Right cardiac atrium (tissue), 5 donors: Measurements from ENCODE around the gene ARIH2. TPM values are rescaled to one million over a fixed set of nuclear protein-coding genes. Genes with fewer than 3 reads are reported as not detected.

Experiments used
- ATAC-seq, 2 donors: fragments of 200-7000 bp; cut with Tn5 transposase; one replicate each; pipeline versions ENCODE4 v1.8.0 to v1.9.1; 2020; ENCODE audit warnings: moderate library complexity in 2 of 2, mild to moderate bottlenecking in 1 of 2
- DNase-seq, 3 donors: peaks; one replicate each; pipeline ENCODE4 v3.0.0-alpha.2; 2020
- H3K27ac ChIP-seq: one replicate; pipeline ENCODE4 v1.5.1; 2013; ENCODE audit warnings: mild to moderate bottlenecking, low read length, control low read depth, moderate library complexity
- H3K27me3 ChIP-seq: one replicate; pipeline ENCODE4 v1.6.1; 2013; ENCODE audit not compliant: control insufficient read depth, insufficient read depth
- H3K4me1 ChIP-seq: one replicate; pipeline ENCODE4 v1.6.1; 2013; ENCODE audit warnings: low read length; ENCODE audit not compliant: control insufficient read depth, insufficient read depth
- H3K4me3 ChIP-seq: one replicate; pipeline ENCODE4 v1.5.1; 2013; ENCODE audit warnings: low read length, control low read depth
- H3K9me3 ChIP-seq: one replicate; pipeline ENCODE4 v1.6.1; 2013; ENCODE audit warnings: low read length; ENCODE audit not compliant: control insufficient read depth
- WGBS: extraction: QIAGEN DNeasy Blood & Tissue Kit; methylation state at CpG from one replicate; pipeline ENCODE4 v1.1.7; 2013; 5-methylcytosine and 5-hydroxymethylcytosine counted together
- intact Hi-C, 4 donors: fragments of 100-400 bp; cut with DNase I; formaldehyde crosslinking; loops; one replicate each; pipeline versions ENCODE4 v1.11.0 to v1.14.0; 2022 to 2023
- polyA plus RNA-seq: library from polyadenylated mRNA; stranded (reverse); fragments of 200-250 nt; gene quantifications from one replicate; pipeline ENCODE4 v1.2.3, GENCODE V29; 2013
- total RNA-seq, 4 donors: library from RNA; stranded (reverse); fragmentation: NEBNext Ultra II Directional; extraction: Animal tissue kit (Norgen Biotek cat#: 25700); gene quantifications; one replicate each; pipeline ENCODE4 v1.2.1, GENCODE V29; 2021
- donor health status: healthy with polysubstance abuse.
- donor health status: DM: no; HTN: yes; CAD: no.
- donor health status: DM: no; HTN: no; CAD: no.
- donor health status: DM: no; HTN: yes; CAD: no; lungs with severe emphysema.
- donor health status: DM: yes; HTN: yes; CAD: no.

Gene ARIH2
- total and polyA plus RNA-seq, 5 donors = 62.2 to 122 (median 96.5) TPM

DNA sequence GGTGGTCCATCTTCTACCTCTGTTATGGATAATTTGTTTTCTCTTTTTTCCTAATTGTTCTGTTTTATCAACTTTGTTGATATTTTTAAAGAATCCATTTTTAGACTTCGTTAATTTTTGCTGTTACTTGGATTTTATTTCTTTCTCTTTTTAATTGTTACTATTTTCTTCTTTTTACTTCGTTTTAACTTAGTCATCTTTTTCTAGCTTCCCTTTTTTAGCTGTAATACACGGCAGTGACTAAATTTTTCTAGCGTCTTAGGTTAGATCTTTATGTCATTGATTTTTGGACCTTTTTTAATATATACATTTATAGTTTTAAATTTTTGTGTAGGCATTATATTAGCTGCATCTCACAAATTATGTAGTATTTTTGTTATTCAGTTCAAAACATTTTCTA is 33.1 kb downstream of the ARIH2 start:
- WGBS = 88% methylated on average over 4 of the region's 4 CpGs
- ATAC-seq = no peak

DNA sequence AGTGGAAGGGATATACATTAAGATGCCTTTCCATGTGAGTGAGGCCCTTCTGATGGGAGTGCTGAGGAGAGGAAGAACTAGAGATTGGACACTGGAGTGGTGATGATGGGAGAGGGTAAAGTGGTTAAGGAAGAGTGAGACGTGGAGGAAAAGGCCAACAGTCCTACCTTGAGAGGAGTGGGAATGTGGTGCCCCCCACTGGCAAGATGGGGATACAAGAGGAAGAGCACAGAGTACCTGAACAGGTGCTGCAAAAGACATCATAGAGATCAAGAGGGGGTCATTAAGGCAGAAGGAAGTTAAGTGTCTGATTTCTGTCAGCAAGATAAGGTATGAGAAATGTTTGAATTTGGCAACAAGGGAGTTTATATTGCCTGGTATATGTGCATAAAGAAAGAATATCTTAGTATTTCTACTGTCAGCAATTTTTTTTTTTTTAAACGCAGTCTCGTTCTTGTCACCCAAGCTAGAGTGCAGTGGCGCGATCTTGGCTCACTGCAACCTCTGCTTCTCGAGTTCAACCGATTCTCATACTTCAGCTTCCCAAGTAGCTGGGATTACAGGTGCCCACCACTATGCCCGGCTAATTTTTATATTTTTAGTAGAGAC is 34.0 kb downstream of the ARIH2 start:
- DNase-seq (no peak), ATAC-seq (peak; percentile 57 to 60)
- Histone ChIP-seq H3K27me3 (no peaks in the 10 kb centered on the region), H3K9me3 (no peaks in the 10 kb centered on the region), H3K4me3 (no peak overlapping the region), H3K4me1 (no peaks in the 10 kb centered on the region), H3K27ac (no peak overlapping the region)
- 80% methylated on average over 8 of the region's 8 CpGs for WGBS
- intact Hi-C loops = no loop called here

More for the DNA sequence above, 33.1 kb downstream of the ARIH2 start:
- DNase-seq = no peak
- Histone ChIP-seq H3K9me3 (no peaks in the 10 kb centered on the region), H3K27ac (no peak overlapping the region), H3K27me3 (no peaks in the 10 kb centered on the region), H3K4me1 (no peaks in the 10 kb centered on the region), H3K4me3 (no peak overlapping the region)
- intact Hi-C loops = no loop called here

DNA sequence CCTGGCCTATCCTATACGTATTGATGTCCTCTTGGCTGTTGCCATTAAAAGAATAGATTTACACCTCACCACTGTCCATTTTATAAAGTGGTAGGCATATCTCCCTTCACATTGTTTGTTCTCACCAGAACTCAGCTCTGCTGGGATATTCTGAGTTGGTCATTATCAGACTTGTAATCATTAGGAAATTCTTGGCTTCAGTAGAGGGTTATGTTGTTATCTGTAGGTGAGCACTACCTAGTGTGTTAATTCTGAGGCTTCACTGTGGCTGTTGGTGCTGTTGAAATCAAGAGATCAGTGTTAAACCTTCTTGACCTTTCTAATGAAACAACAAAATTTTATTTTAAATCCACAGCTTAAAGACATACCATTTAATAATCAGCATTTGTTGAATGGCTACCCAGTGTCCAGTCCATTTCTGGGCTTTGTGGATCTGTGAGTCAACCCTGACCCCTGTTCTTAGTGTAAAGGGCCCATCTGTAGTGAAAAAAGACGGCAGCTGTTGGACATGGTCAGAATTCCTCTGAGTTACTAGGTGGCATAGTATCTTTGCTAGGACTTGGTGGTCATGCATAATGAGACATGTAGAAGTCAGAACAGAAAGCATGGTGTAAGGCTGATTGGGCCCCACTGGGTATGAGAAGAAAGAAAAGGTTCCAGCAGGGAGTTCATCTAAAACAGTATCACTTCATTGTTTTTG is 38.5 kb downstream of the ARIH2 start:
- Histone ChIP-seq H3K27ac (no peak overlapping the region), H3K9me3 (no peaks in the 10 kb centered on the region), H3K27me3 (no peaks in the 10 kb centered on the region), H3K4me3 (no peak overlapping the region), H3K4me1 (no peaks in the 10 kb centered on the region)
- no peak for DNase-seq
- intact Hi-C loops = no loop called here
- 90% methylated on average over 2 of the region's 2 CpGs for WGBS
- no peak for ATAC-seq

DNA sequence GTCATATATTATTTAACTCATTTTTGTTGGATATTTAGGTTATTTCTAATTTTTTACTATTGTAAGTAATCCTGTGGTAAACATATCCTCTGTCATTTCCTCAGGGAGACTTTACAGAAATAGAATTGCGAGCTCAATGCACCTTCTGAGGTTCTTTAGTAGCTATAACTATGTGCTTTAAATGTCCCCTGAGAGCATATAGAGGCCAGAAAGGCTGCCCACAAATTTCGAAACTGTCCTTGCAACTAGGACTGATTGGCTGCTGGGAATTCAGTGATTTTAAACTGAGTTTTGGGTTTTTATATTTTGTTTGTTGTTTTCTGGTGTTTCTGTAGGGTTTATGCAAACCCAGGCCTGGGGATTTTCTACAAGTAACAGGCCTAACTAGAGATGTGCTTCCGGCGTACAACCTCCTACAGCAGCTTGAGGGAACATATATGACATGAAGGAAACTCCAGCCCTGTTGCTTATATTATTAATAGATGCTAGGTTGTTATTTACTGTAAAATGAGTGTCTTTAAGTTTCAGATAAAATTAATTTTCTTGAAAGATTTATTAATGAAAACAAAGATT is 42.3 kb downstream of the ARIH2 start:
- DNase-seq (no peak), ATAC-seq (no peak)
- 73% methylated on average over 4 of the region's 4 CpGs for WGBS
- Histone ChIP-seq H3K4me1 (no peaks in the 10 kb centered on the region), H3K27ac (no peak overlapping the region), H3K4me3 (no peak overlapping the region), H3K9me3 (no peaks in the 10 kb centered on the region), H3K27me3 (no peaks in the 10 kb centered on the region)
- intact Hi-C loops = loop anchor here in 1 of 4 donors (10.0 kb wide), 1 partner anchor 86 kb away; no protein-coding TSS in a partner anchor

DNA sequence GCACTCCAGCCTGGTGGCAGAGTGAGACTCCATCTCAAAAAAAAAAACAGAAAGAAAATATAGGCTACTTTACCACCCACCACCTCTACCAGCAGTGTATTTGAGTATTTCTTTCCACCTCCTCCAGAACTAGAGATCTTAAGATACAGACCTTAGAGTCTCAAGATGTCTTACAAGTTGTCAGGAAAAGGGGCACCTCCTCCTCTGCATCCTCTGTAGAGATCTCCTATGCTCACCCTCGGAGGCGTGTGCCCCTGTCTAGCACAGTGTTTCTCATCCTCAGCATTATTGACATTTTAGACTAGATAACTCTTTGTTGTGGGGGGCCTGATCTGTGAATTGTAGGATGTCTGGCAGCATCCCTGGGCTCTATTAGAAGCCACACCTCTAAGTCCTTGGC is 43.7 kb downstream of the ARIH2 start:
- Histone ChIP-seq H3K4me1 (no peaks in the 10 kb centered on the region), H3K27ac (no peak overlapping the region), H3K4me3 (no peak overlapping the region), H3K9me3 (no peaks in the 10 kb centered on the region), H3K27me3 (no peaks in the 10 kb centered on the region)
- WGBS = 85% methylated on average over 2 of the region's 2 CpGs
- DNase-seq (no peak), ATAC-seq (no peak)
- intact Hi-C loops = loop anchor here in 1 of 4 donors (10.0 kb wide), 1 partner anchor 88 kb away; no protein-coding TSS in a partner anchor

DNA sequence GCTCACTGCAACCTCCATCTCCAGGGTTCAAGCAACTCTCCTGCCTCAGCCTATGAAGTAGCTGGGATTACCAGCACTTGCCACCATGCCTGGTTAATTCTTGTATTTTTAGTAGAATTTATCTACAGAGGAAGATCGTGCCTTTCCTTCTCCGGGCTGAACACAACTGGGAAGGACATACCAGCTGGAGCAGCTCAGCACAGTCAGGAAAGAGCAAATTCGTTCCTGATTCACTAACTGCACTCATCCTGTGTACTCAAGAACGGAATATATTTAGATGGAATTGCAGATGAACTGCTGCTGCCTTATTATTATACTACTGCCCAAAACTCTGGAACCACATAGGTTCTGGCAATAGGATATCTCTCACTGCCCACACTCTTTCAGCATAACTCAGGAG is 44.3 kb downstream of the ARIH2 start:
- 72% methylated on average over 4 of the region's 4 CpGs for WGBS
- no peak overlapping the region for H3K4me3 ChIP-seq

DNA sequence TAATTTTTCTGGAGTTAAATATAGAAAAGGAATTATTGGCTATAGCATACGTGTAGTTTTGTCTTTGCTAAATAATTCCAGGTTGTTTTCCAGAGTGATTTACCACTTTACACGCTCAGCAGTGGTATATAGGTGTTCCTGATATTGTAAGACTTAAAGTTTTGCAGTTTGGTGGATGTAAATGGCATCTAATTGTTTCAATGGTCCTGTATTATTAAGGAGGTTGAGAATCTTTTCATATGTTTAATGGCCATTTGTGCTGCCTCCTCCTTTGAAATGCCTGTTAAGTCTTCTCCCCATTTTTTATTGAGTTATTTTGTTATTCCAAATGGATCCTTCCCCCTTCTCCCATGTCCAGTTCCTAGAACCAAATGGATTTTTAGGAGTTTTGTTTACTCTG is 44.9 kb downstream of the ARIH2 start:
- DNase-seq = no peak
- Histone ChIP-seq H3K4me1 (no peaks in the 10 kb centered on the region), H3K9me3 (no peaks in the 10 kb centered on the region), H3K27ac (no peak overlapping the region), H3K27me3 (no peaks in the 10 kb centered on the region), H3K4me3 (no peak overlapping the region)
- intact Hi-C loops = loop anchor here in 1 of 4 donors (10.0 kb wide), 1 partner anchor 89 kb away; no protein-coding TSS in a partner anchor
- 76% methylated on average over 2 of the region's 2 CpGs for WGBS
- no peak for ATAC-seq

More for the DNA sequence above, 44.3 kb downstream of the ARIH2 start:
- Histone ChIP-seq H3K27me3 (no peaks in the 10 kb centered on the region), H3K4me1 (no peaks in the 10 kb centered on the region), H3K27ac (no peak overlapping the region), H3K9me3 (no peaks in the 10 kb centered on the region)
- DNase-seq (no peak), ATAC-seq (no peak)
- intact Hi-C loops = loop anchor here in 1 of 4 donors (10.0 kb wide), 1 partner anchor 88 kb away; no protein-coding TSS in a partner anchor

DNA sequence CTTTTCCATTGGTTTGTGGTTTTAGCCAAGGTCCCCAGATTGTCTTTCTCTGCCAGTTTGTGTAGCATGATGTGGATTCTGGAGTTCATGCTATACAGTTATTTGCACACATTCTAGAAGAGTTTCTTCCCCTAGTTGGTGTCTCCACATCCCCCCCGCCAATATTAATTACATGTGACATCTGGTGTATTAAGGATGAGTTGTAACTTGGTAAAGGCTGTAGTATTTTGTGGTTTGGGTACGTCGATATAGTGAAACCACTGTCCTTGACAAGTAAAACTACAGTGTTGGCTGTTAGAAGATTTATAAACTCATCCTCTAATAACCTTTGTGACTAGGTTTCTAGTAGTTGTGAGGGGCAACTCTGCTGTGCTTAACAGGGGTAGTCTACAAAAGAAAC is 47.7 kb downstream of the ARIH2 start:
- no peak for ATAC-seq
- intact Hi-C loops = loop anchor here in 1 of 4 donors (10.0 kb wide), 1 partner anchor 92 kb away; no protein-coding TSS in a partner anchor
- no peaks in the 10 kb centered on the region for H3K27me3 ChIP-seq
- H3K9me3 ChIP-seq = no peaks in the 10 kb centered on the region
- no peaks in the 10 kb centered on the region for H3K4me1 ChIP-seq
- no peak overlapping the region for H3K27ac ChIP-seq
- H3K4me3 ChIP-seq = no peak overlapping the region
- no peak for DNase-seq
- 92% methylated on average over 3 of the region's 3 CpGs for WGBS

DNA sequence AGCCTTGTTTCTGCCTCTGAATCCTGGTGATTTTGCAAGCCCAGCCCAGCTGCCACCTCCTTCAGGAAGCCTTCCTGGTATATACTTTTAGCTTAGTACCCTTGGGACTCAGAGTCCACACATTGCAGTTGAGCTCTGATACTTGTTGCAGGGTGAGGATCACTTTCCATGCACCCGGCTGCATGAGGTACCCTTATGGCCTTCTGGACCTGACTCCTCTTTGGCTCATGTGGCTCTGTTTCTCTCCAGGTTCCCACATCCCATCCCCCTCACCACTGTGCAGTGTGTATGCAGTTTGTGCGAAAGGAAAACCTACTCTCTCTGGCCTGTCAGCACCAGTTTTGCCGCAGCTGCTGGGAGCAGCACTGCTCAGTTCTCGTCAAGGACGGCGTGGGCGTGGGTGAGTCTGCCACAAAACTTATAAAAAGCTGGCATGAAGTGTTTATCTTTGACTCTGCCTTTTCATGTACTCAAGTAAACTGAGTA is 48.3 kb downstream of the ARIH2 start:
- H3K4me3 ChIP-seq = no peak overlapping the region
- H3K27me3 ChIP-seq = no peaks in the 10 kb centered on the region
- intact Hi-C loops = loop anchor here in 1 of 4 donors (10.0 kb wide), 1 partner anchor 92 kb away; no protein-coding TSS in a partner anchor
- H3K4me1 ChIP-seq = no peaks in the 10 kb centered on the region
- WGBS = 75% methylated on average over 7 of the region's 7 CpGs
- DNase-seq (no peak), ATAC-seq (peak; percentile 44 to 45)
- H3K9me3 ChIP-seq = no peaks in the 10 kb centered on the region
- no peak overlapping the region for H3K27ac ChIP-seq

DNA sequence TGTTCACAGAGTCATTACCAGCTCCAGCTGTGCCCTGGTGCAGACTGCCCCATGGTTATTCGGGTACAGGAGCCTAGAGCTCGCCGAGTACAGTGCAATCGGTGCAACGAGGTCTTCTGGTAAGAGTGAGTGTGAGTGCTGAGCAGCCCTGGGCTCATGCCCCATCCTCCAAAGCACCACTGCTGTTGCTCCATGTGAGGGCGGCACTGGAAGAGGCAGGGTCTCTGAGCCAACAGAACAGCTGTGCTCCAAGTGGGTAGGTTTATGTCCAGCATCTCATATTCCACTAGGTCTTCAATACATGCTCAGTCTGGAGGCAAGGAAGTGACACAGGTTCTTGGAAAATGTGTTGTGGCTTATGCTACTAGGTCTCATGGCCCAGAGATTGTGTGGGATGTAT is 51.9 kb downstream of the ARIH2 start:
- H3K4me3 ChIP-seq = no peak overlapping the region
- WGBS = 94% methylated on average over 6 of the region's 6 CpGs
- ATAC-seq = no peak
- DNase-seq = no peak
- intact Hi-C loops = no loop called here
- H3K27ac ChIP-seq = no peak overlapping the region
- H3K4me1 ChIP-seq = no peaks in the 10 kb centered on the region
- H3K27me3 ChIP-seq = no peaks in the 10 kb centered on the region
- H3K9me3 ChIP-seq = no peaks in the 10 kb centered on the region
